Upper lobe of left lung (tissue), 4 donors: ENCODE measurements around the gene SEPTIN7.

Experiments
- CTCF ChIP-seq, 6 experiments: fragments of 450-650 bp in 4 of 6; fragments of 200-600 bp in 2 of 6; sonication (generic) in 2 of 6; IDR thresholded peaks; one replicate each; pipeline ENCODE4 v1.5.1; 2016 to 2019; ENCODE audit warnings: antibody characterized with exemption in 6 of 6
- POLR2A ChIP-seq, 4 donors: fragments of 450-650 bp; IDR thresholded peaks; one replicate each; pipeline ENCODE4 v1.5.1; 2016 to 2017; ENCODE audit warnings: antibody characterized with exemption in 4 of 4, mild to moderate bottlenecking in 2 of 4
- POLR2AphosphoS5 ChIP-seq, 2 donors: sonication (generic); formaldehyde crosslinking; IDR thresholded peaks; one replicate each; pipeline ENCODE4 v1.5.1; 2017; ENCODE audit warnings: antibody characterized with exemption in 2 of 2

- TF ChIP-seq POLR2A (IDR thresholded peaks at IDR 0.05) (no peak), CTCF (IDR thresholded peaks at IDR 0.05) (no peak), POLR2AphosphoS5 (IDR thresholded peaks at IDR 0.05) (no peak)
These were observed 16.5 kb upstream of the SEPTIN7 start for GRCh38 chr7:35784332-35784731.
